Activated CD8-positive, alpha-beta memory T cell treated with anti-CD3 and anti-CD28 coated beads for 36 hours (primary cell): Measurements from ENCODE around the gene NRXN3. TPM values are rescaled to one million over a fixed set of nuclear protein-coding genes. Genes with fewer than 3 reads are reported as not detected.

Experiments used
- CTCF ChIA-PET: fragments of 350-600 bp; sonication (Branson Sonifier 250); formaldehyde crosslinking; loops from one replicate; lab custom pipeline; 2021; ENCODE audit warnings: antibody characterized with exemption; lab: Charles Lee
- POLR2A ChIA-PET: fragments of 350-600 bp; sonication (Branson Sonifier 250); formaldehyde crosslinking; loops from one replicate; lab custom pipeline; 2021; ENCODE audit warnings: antibody characterized with exemption; lab: Charles Lee
- total RNA-seq, 2 experiments: library from RNA; stranded (reverse); gene quantifications; one replicate each; pipeline ENCODE4 v1.2.3, GENCODE V29; 2021

Gene NRXN3
- total RNA-seq, 2 experiments from 2014 or later = not detected

GRCh38 chr14:78164226-78164853 is 5.8 kb upstream of the NRXN3 start:
- POLR2A ChIA-PET = no interaction called here
- CTCF ChIA-PET = no interaction called here

GRCh38 chr14:78172428-78172827 is 2.3 kb downstream of the NRXN3 start:
- ChIA-PET CTCF (no interaction called here), POLR2A (no interaction called here)

GRCh38 chr14:78173346-78174035 is 3.3 kb downstream of the NRXN3 start:
- CTCF ChIA-PET = no interaction called here
- POLR2A ChIA-PET = no interaction called here

- CTCF ChIA-PET = no interaction called here
- POLR2A ChIA-PET = no interaction called here
Measured at GRCh38 chr14:78175412-78175811, 5.2 kb downstream of the NRXN3 start.

GRCh38 chr14:78178071-78178470 is 7.9 kb downstream of the NRXN3 start:
- POLR2A ChIA-PET = no interaction called here
- CTCF ChIA-PET = no interaction called here

- POLR2A ChIA-PET = no interaction called here
Measured at GRCh38 chr14:78178971-78179370, 8.8 kb downstream of the NRXN3 start.

GRCh38 chr14:78181270-78181669 is 11.1 kb downstream of the NRXN3 start:
- CTCF ChIA-PET = no interaction called here

More at GRCh38 chr14:78178971-78179370, 8.8 kb downstream of the NRXN3 start:
- CTCF ChIA-PET = no interaction called here

GRCh38 chr14:78182722-78183121 is 12.5 kb downstream of the NRXN3 start:
- POLR2A ChIA-PET = no interaction called here

More at GRCh38 chr14:78181270-78181669, 11.1 kb downstream of the NRXN3 start:
- POLR2A ChIA-PET = no interaction called here

GRCh38 chr14:78184157-78184556 is 14.0 kb downstream of the NRXN3 start:
- POLR2A ChIA-PET = no interaction called here
- CTCF ChIA-PET = interaction anchor here (1.0 kb wide), 1 partner anchor 95 kb away, joined by 4 read pairs; no protein-coding TSS in a partner anchor

More at GRCh38 chr14:78182722-78183121, 12.5 kb downstream of the NRXN3 start:
- CTCF ChIA-PET = no interaction called here

- ChIA-PET POLR2A (no interaction called here), CTCF (no interaction called here)
Measured at GRCh38 chr14:78186277-78186676, 16.1 kb downstream of the NRXN3 start.

- POLR2A ChIA-PET = no interaction called here
- CTCF ChIA-PET = no interaction called here
Measured at GRCh38 chr14:78188882-78189281, 18.7 kb downstream of the NRXN3 start.

GRCh38 chr14:78195431-78195830 is 25.3 kb downstream of the NRXN3 start:
- ChIA-PET POLR2A (no interaction called here), CTCF (no interaction called here)

- ChIA-PET POLR2A (no interaction called here), CTCF (interaction anchor here (0.6 kb wide), 1 partner anchor 737 kb away, joined by 4 read pairs; no protein-coding TSS in a partner anchor)
Measured at GRCh38 chr14:78196323-78196722, 26.1 kb downstream of the NRXN3 start.

- POLR2A ChIA-PET = no interaction called here
- CTCF ChIA-PET = interaction anchor here (0.6 kb wide), 1 partner anchor 737 kb away, joined by 4 read pairs; no protein-coding TSS in a partner anchor
Measured at GRCh38 chr14:78197051-78197450, 26.9 kb downstream of the NRXN3 start.

GRCh38 chr14:78202163-78202562 is 32.0 kb downstream of the NRXN3 start:
- ChIA-PET CTCF (no interaction called here), POLR2A (no interaction called here)

GRCh38 chr14:78202976-78203375 is 32.8 kb downstream of the NRXN3 start:
- ChIA-PET POLR2A (no interaction called here), CTCF (no interaction called here)

GRCh38 chr14:78207414-78207813 is 37.2 kb downstream of the NRXN3 start:
- ChIA-PET POLR2A (no interaction called here), CTCF (no interaction called here)

- POLR2A ChIA-PET = no interaction called here
- CTCF ChIA-PET = no interaction called here
Measured at GRCh38 chr14:78220273-78220672, 50.1 kb downstream of the NRXN3 start.

- CTCF ChIA-PET = no interaction called here
- POLR2A ChIA-PET = no interaction called here
Measured at GRCh38 chr14:78222746-78223145, 52.6 kb downstream of the NRXN3 start.

- ChIA-PET POLR2A (no interaction called here), CTCF (no interaction called here)
Measured at GRCh38 chr14:78227248-78228077, 57.3 kb downstream of the NRXN3 start.
